Measurements from ENCODE around the gene KRT15. TPM values are rescaled to one million over a fixed set of nuclear protein-coding genes. Genes with fewer than 3 reads are reported as not detected.

Gene KRT15
- total RNA-seq, 2 donors from 2014 or later: not detected

GRCh38 chr17:41484920-41485904 is 33.5 kb downstream of the KRT15 start:
- no peak for ATAC-seq (replicated peaks in 1 of 2)
- H3K27me3 Mint-ChIP-seq (ENCODE audit: low read depth): no peaks in the 10 kb centered on the region
- H3K36me3 Mint-ChIP-seq (ENCODE audit: insufficient read depth in 2 of 2): no peaks in the 10 kb centered on the region
- H3K4me1 Mint-ChIP-seq (ENCODE audit: low read depth): no peaks in the 10 kb centered on the region
- no peak overlapping the region for H3K4me3 Mint-ChIP-seq
- no peak for DNase-seq
- no peak overlapping the region for H3K27ac Mint-ChIP-seq
- no peaks in the 10 kb centered on the region for H3K9me3 Mint-ChIP-seq

GRCh38 chr17:41483991-41484826 is 34.5 kb downstream of the KRT15 start:
- Mint-ChIP-seq H3K4me1 (ENCODE audit: low read depth) (no peaks in the 10 kb centered on the region), H3K4me3 (no peak overlapping the region), H3K27me3 (ENCODE audit: low read depth) (no peaks in the 10 kb centered on the region), H3K27ac (no peak overlapping the region), H3K9me3 (no peaks in the 10 kb centered on the region), H3K36me3 (ENCODE audit: insufficient read depth in 2 of 2) (no peaks in the 10 kb centered on the region)
- no peak for ATAC-seq (replicated peaks in 1 of 2)
- no peak for DNase-seq

GRCh38 chr17:41483531-41483930 is 35.2 kb downstream of the KRT15 start:
- H3K36me3 Mint-ChIP-seq (ENCODE audit: insufficient read depth in 2 of 2): no peaks in the 10 kb centered on the region
- no peak for ATAC-seq (replicated peaks in 1 of 2)
- H3K9me3 Mint-ChIP-seq: no peaks in the 10 kb centered on the region
- DNase-seq: no peak
- H3K27me3 Mint-ChIP-seq (ENCODE audit: low read depth): no peaks in the 10 kb centered on the region
- no peaks in the 10 kb centered on the region for H3K4me1 Mint-ChIP-seq (ENCODE audit: low read depth)
- no peak overlapping the region for H3K27ac Mint-ChIP-seq
- H3K4me3 Mint-ChIP-seq: no peak overlapping the region

GRCh38 chr17:41481036-41481435 is 37.7 kb downstream of the KRT15 start, which contains the start of gene KRT35:
TSS of gene KRT35 (minus strand) at chr17:41481151. CDS start at chr17:41481097, 54 bp downstream.
- H3K27me3 Mint-ChIP-seq (ENCODE audit: low read depth): no peaks in the 10 kb centered on the region
- H3K36me3 Mint-ChIP-seq (ENCODE audit: insufficient read depth in 2 of 2): no peaks in the 10 kb centered on the region
- ATAC-seq (replicated peaks in 1 of 2) (no peak), DNase-seq (no peak)
- no peak within 1 kb of the TSS for H3K27ac Mint-ChIP-seq
- H3K9me3 Mint-ChIP-seq: no peaks in the 10 kb centered on the region
- H3K4me1 Mint-ChIP-seq (ENCODE audit: low read depth): no peaks in the 10 kb centered on the region
- H3K4me3 Mint-ChIP-seq: no peak within 1 kb of the TSS

- no peak for ATAC-seq (replicated peaks in 1 of 2)
- no peaks in the 10 kb centered on the region for H3K9me3 Mint-ChIP-seq
- no peak overlapping the region for H3K27ac Mint-ChIP-seq
- no peak for DNase-seq
- no peak overlapping the region for H3K4me3 Mint-ChIP-seq
- no peaks in the 10 kb centered on the region for H3K27me3 Mint-ChIP-seq (ENCODE audit: low read depth)
- H3K36me3 Mint-ChIP-seq (ENCODE audit: insufficient read depth in 2 of 2): no peaks in the 10 kb centered on the region
- no peaks in the 10 kb centered on the region for H3K4me1 Mint-ChIP-seq (ENCODE audit: low read depth)
Observed at GRCh38 chr17:41480581-41480980, 38.1 kb downstream of the KRT15 start.

GRCh38 chr17:41480136-41480535 is 38.6 kb downstream of the KRT15 start:
- Mint-ChIP-seq H3K27ac (no peak overlapping the region), H3K4me3 (no peak overlapping the region), H3K4me1 (ENCODE audit: low read depth) (no peaks in the 10 kb centered on the region), H3K36me3 (ENCODE audit: insufficient read depth in 2 of 2) (no peaks in the 10 kb centered on the region), H3K9me3 (no peaks in the 10 kb centered on the region), H3K27me3 (ENCODE audit: low read depth) (no peaks in the 10 kb centered on the region)
- DNase-seq (no peak), ATAC-seq (replicated peaks in 1 of 2) (no peak)

- H3K4me1 Mint-ChIP-seq (ENCODE audit: low read depth): no peaks in the 10 kb centered on the region
- H3K36me3 Mint-ChIP-seq (ENCODE audit: insufficient read depth in 2 of 2): no peaks in the 10 kb centered on the region
- peaks cover 0 to 1% of the 10 kb centered on the region in 2 donors for H3K9me3 Mint-ChIP-seq
- H3K27ac Mint-ChIP-seq: no peak overlapping the region
- ATAC-seq (replicated peaks in 1 of 2) (no peak), DNase-seq (no peak)
- no peaks in the 10 kb centered on the region for H3K27me3 Mint-ChIP-seq (ENCODE audit: low read depth)
- no peak overlapping the region for H3K4me3 Mint-ChIP-seq
Observed at GRCh38 chr17:41478237-41478636, 40.5 kb downstream of the KRT15 start.

GRCh38 chr17:41476866-41477815 is 41.5 kb downstream of the KRT15 start:
- Mint-ChIP-seq H3K36me3 (ENCODE audit: insufficient read depth in 2 of 2) (no peaks in the 10 kb centered on the region), H3K9me3 (peaks cover 0 to 1% of the 10 kb centered on the region in 2 donors), H3K4me3 (no peak overlapping the region), H3K27ac (no peak overlapping the region), H3K4me1 (ENCODE audit: low read depth) (no peaks in the 10 kb centered on the region), H3K27me3 (ENCODE audit: low read depth) (no peaks in the 10 kb centered on the region)
- no peak for DNase-seq
- ATAC-seq (replicated peaks in 1 of 2): no peak

GRCh38 chr17:41475421-41475820 is 43.3 kb downstream of the KRT15 start:
- no peak overlapping the region for H3K27ac Mint-ChIP-seq
- H3K27me3 Mint-ChIP-seq (ENCODE audit: low read depth): no peaks in the 10 kb centered on the region
- no peaks in the 10 kb centered on the region for H3K4me1 Mint-ChIP-seq (ENCODE audit: low read depth)
- H3K9me3 Mint-ChIP-seq: peaks cover 0 to 1% of the 10 kb centered on the region in 2 donors
- DNase-seq (no peak), ATAC-seq (replicated peaks in 1 of 2) (no peak)
- H3K36me3 Mint-ChIP-seq (ENCODE audit: insufficient read depth in 2 of 2): no peaks in the 10 kb centered on the region
- no peak overlapping the region for H3K4me3 Mint-ChIP-seq

- H3K36me3 Mint-ChIP-seq (ENCODE audit: insufficient read depth in 2 of 2): no peaks in the 10 kb centered on the region
- H3K4me1 Mint-ChIP-seq (ENCODE audit: low read depth): no peaks in the 10 kb centered on the region
- ATAC-seq (replicated peaks in 1 of 2) (no peak), DNase-seq (no peak)
- no peak overlapping the region for H3K4me3 Mint-ChIP-seq
- peaks cover 0 to 2% of the 10 kb centered on the region in 2 donors for H3K9me3 Mint-ChIP-seq
- no peak overlapping the region for H3K27ac Mint-ChIP-seq
- H3K27me3 Mint-ChIP-seq (ENCODE audit: low read depth): no peaks in the 10 kb centered on the region
Observed at GRCh38 chr17:41474863-41475262, 43.8 kb downstream of the KRT15 start.

- Mint-ChIP-seq H3K9me3 (peaks cover 2% of the 10 kb centered on the region in 2 donors), H3K36me3 (ENCODE audit: insufficient read depth in 2 of 2) (no peaks in the 10 kb centered on the region), H3K4me3 (no peak overlapping the region), H3K27me3 (ENCODE audit: low read depth) (no peaks in the 10 kb centered on the region), H3K27ac (no peak overlapping the region), H3K4me1 (ENCODE audit: low read depth) (no peaks in the 10 kb centered on the region)
- DNase-seq (no peak), ATAC-seq (replicated peaks in 1 of 2) (no peak)
Observed at GRCh38 chr17:41468346-41468745, 50.3 kb downstream of the KRT15 start.

- H3K4me3 Mint-ChIP-seq: no peak overlapping the region
Observed at GRCh38 chr17:41467561-41467960, 51.1 kb downstream of the KRT15 start.

More at GRCh38 chr17:41467561-41467960, 51.1 kb downstream of the KRT15 start:
- no peaks in the 10 kb centered on the region for H3K4me1 Mint-ChIP-seq (ENCODE audit: low read depth)
- no peaks in the 10 kb centered on the region for H3K36me3 Mint-ChIP-seq (ENCODE audit: insufficient read depth in 2 of 2)
- DNase-seq (no peak), ATAC-seq (replicated peaks in 1 of 2) (no peak)
- H3K9me3 Mint-ChIP-seq: peaks cover 2% of the 10 kb centered on the region in 2 donors
- H3K27ac Mint-ChIP-seq: no peak overlapping the region
- H3K27me3 Mint-ChIP-seq (ENCODE audit: low read depth): no peaks in the 10 kb centered on the region
